GM10847 (cell line): ENCODE results near the gene TBC1D9B.

Source experiments
- POLR2A ChIP-seq: IDR thresholded peaks from 2 replicates; pipeline ENCODE4 v1.6.1; 2011; ENCODE audit not compliant: insufficient read length; ENCODE audit errors: extremely low read depth

TBC1D9B gene

GRCh38 chr5:179893958-179894895 is 13.5 kb downstream of the TBC1D9B start:
- TF ChIP-seq POLR2A = no peak

GRCh38 chr5:179893076-179893957 is 14.4 kb downstream of the TBC1D9B start:
- TF ChIP-seq POLR2A = no peak

GRCh38 chr5:179892255-179892654 is 15.4 kb downstream of the TBC1D9B start:
- no peak for TF ChIP-seq POLR2A

- TF ChIP-seq POLR2A = no peak
These were observed 16.7 kb downstream of the TBC1D9B start for GRCh38 chr5:179890751-179891682.

GRCh38 chr5:179889885-179890284 is 17.8 kb downstream of the TBC1D9B start:
- TF ChIP-seq POLR2A = no peak

- no peak for TF ChIP-seq POLR2A
These were observed 19.9 kb downstream of the TBC1D9B start for GRCh38 chr5:179887802-179888201.

- TF ChIP-seq POLR2A = no peak
These were observed 20.6 kb downstream of the TBC1D9B start for GRCh38 chr5:179887095-179887494.

- no peak for TF ChIP-seq POLR2A
These were observed 21.3 kb downstream of the TBC1D9B start for GRCh38 chr5:179886190-179886911.

- TF ChIP-seq POLR2A = no peak
These were observed 22.1 kb downstream of the TBC1D9B start for GRCh38 chr5:179885491-179886090.

- no peak for TF ChIP-seq POLR2A
These were observed 24.5 kb downstream of the TBC1D9B start for GRCh38 chr5:179883163-179883562.

GRCh38 chr5:179882338-179882737 is 25.4 kb downstream of the TBC1D9B start:
- TF ChIP-seq POLR2A = no peak

GRCh38 chr5:179880848-179881590 is 26.7 kb downstream of the TBC1D9B start:
- no peak for TF ChIP-seq POLR2A

- TF ChIP-seq POLR2A = no peak
These were observed 27.5 kb downstream of the TBC1D9B start for GRCh38 chr5:179880066-179880650.
